Measurements from ENCODE around the gene UNC5CL.

Gene UNC5CL

GRCh38 chr6:40977085-40977484 lies 61.9 kb downstream of the UNC5CL start:
- no peaks in the 10 kb centered on the region for H3F3A ChIP-seq (ENCODE audit: low read depth)
- peaks cover 5% of the 10 kb centered on the region for H3K27me3 ChIP-seq (ENCODE audit: insufficient read depth, low read length, poor library complexity, severe bottlenecking)
- H3K9ac ChIP-seq (ENCODE audit: low read depth, low read length, poor library complexity, severe bottlenecking): no peak overlapping the region
- H3K36me3 ChIP-seq (ENCODE audit: insufficient read depth, low read length): no peaks in the 10 kb centered on the region
- no peak overlapping the region for H3K4me3 ChIP-seq (ENCODE audit: low read length, poor library complexity, severe bottlenecking)
- H3K9me2 ChIP-seq (replicated peaks; ENCODE audit: low read depth, low read length): no peaks in the 10 kb centered on the region
- H3K79me2 ChIP-seq (ENCODE audit: insufficient read depth, low read length): no peaks in the 10 kb centered on the region
- TF ChIP-seq EZH2phosphoT487 (IDR thresholded peaks at IDR 0.05; ENCODE audit: borderline replicate concordance): no peak
- no peak for TF ChIP-seq CTCF (conservative IDR thresholded peaks at IDR 0.05; ENCODE audit: low read length)
- no peak overlapping the region for H2AFZ ChIP-seq (ENCODE audit: low read length)
- H3K4me1 ChIP-seq (ENCODE audit: insufficient read depth, low read length, poor library complexity, severe bottlenecking): no peaks in the 10 kb centered on the region
- H3K4me2 ChIP-seq (ENCODE audit: low read depth, low read length, poor library complexity, severe bottlenecking): no peak overlapping the region
- no peaks in the 10 kb centered on the region for H3K9me3 ChIP-seq (ENCODE audit: insufficient read depth, low read depth, low read length)
- no peaks in the 10 kb centered on the region for H4K20me1 ChIP-seq (ENCODE audit: insufficient read depth, low read length, poor library complexity, severe bottlenecking)
